Activated CD4-positive, CD25-positive, alpha-beta regulatory T cell treated with anti-CD3 and anti-CD28 coated beads, Interleukin-2, amount 50 U/mL, for 24 hours (primary cell): Measurements from ENCODE around the gene CTNNBL1.

Source experiments
- ATAC-seq, 2 donors: fragments of 150-1000 bp; cut with Tn5 transposase; one replicate each; pipeline ENCODE4 v1.10.0; 2021; ENCODE audit warnings: mild to moderate bottlenecking in 1 of 2, moderate library complexity in 1 of 2

CTNNBL1 gene

DNA sequence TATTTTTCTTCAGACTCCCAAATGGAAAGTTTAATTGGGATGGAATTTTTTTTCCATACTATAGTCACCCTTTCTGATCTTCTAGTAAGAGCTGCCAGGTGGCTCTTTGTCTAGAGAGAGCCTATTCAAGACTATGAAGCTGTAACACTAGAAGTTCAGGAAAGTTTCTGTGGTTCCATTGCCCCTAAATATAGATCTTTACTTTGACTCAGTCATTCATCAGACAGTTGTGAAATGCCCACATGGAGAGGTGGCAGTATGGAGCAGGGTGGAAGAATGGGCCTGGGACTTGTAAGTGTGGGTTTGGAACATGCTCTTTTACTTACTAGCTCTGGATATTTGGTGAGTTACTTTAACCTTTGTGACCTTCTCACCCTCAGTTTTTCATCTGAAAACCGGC, 87.8 kb downstream of the CTNNBL1 start:
- ATAC-seq, result no peak

DNA sequence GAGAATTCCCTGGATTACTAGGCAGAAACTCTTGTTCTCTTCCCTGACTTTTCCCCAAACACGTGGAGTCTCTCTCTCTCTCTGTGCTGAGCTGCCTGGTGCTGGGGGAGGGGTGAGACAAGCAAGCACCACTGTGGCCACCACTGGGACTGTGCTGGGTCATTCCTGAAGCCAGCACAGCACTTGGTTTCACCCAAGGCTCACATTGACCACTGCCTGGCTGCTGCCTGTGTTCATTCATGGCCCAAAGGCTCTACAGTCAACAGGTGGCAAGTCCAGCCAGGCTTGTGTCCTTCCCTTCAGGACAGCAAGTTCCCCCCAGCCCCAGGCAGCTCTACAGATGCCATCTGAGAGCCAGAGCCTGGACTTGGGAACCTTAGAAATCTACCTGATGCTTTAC, 92.2 kb downstream of the CTNNBL1 start:
- ATAC-seq, result no peak

DNA sequence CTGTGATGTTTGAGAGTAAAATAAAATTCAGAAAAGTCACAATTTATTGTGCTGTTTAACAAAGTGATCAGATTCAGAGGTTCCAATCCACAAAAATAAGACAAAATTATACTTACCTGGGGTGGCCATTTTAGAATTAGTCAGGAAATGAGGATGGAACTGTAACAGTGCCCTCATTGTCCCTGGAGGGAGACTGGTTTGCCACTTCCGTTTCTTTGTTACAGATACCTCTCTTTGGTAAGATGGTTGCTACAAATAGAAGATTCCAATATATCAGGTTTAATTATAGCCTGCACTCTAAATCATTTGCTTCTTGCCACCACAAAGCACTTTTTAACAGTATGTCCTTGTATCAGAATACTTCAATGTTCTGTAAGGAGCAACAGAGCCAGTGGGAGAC, 95.6 kb downstream of the CTNNBL1 start:
- ATAC-seq, result no peak

DNA sequence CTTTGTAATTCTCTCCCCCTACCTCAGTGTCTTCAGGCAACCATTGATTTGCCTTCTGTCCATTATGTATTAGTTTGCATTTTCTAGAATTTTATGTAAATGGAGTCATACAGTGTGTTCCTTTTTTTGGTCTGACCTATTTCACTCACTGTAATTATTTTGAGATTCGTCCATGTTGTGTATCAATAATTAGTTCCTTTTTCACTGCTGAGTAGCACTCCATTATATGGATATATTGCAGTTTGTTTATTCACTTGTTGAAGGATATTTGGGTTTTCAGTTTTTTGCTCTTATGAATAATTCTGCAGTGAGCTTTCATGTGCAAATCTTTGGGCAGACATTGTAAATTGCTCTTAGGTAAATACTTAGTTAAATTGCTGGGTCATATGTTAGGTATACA, 97.1 kb downstream of the CTNNBL1 start:
- no peak for ATAC-seq

DNA sequence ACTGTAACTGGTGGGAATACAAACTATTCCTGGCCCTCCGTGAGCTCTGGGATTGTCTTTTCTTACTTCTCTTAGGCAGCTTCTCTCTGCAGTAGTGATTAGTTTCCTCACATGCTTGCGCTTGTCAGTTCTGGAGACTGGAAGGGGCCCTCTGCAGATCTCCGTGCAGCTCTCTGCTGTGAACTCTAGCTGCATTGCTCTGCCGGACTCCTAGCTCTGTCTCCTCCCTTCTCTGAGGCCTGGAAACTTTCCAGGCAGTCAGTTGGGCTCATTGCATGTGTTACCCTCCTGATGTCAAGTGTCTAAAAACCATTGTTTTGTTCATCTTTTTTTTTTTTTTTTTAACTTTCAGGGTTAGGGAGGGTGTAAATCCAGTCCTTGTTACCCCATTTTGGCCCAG, 102.3 kb downstream of the CTNNBL1 start:
- ATAC-seq, result no peak

DNA sequence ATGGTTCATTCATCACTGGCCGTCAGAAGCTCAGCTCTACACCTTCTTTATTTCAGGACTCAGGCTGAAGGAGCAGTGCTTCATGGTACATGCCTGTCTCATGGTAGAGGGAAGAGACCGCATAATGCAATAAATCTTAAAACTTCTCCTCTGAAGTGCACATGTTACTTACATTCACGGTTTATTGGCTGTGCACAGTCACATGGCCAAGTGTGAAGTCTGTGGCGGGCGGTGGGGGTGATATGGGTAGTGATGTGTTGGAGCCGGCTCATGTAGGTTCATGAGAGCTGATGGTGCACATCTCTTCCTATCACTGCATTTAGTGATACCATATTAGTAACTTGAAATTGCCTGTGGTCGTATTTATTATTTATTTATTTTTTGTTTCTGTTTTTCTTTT, 102.9 kb downstream of the CTNNBL1 start:
- ATAC-seq, result no peak

DNA sequence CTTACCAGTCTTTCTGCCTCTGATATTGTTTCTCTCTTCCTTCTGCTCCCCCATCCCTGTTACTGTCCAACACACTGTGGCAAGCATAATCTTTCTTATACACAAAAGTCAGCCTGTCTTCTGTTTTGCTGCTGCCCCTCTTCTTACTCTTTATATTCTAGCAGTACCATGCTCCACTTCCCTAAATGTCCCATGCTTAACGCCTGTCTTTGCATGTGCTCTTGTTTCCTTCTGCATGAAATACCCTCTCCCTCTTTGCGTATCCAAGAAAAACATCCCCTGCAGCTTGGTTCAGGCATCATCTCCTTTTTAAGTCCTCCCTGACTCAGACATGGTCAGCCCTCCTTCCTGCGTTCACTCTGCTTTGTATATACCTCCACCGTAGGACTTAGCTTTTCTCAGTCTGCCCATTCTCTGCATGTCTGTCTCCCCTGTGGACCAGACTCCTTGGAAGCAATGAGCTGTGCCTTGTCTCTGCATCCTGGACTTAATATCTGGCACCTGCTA, 103.9 kb downstream of the CTNNBL1 start:
- ATAC-seq, result no peak

DNA sequence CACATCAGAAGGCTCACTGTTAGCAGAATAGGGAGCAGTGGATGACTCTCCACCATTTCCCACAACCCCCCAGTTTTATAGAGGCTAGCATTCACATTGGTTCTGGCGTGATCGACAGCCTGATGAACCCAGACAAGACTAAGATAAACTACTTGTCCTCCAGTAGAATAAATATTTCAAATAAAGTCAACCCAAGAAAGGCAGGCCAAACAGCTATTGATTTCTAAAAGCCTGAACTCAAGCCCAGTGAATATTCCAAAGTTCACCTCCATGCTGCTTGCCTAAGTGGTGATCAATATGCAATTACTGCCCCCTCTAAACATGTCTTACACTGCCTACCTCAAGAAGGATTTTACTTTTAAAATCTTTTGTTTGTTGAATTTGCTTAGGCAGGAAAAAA, 104.5 kb downstream of the CTNNBL1 start:
- no peak for ATAC-seq

DNA sequence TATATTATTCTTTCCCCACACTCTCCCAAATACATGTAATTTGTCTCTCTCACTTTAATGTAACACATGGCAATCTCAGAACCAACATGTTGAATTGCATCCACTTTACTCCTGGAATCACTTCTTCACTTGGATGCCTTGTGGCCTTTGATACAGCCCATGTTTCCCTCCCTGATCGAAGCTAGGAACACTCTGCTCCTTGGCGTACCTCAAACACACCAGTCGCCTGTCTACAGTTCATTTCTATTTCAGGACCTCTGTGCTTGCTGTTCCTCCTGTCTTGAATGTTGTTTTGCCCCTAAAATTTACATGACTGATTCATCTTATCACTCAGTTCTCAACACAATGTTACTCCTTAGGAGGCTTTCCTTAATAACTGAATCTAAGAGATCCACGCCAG, 106.8 kb downstream of the CTNNBL1 start:
- ATAC-seq, result no peak

DNA sequence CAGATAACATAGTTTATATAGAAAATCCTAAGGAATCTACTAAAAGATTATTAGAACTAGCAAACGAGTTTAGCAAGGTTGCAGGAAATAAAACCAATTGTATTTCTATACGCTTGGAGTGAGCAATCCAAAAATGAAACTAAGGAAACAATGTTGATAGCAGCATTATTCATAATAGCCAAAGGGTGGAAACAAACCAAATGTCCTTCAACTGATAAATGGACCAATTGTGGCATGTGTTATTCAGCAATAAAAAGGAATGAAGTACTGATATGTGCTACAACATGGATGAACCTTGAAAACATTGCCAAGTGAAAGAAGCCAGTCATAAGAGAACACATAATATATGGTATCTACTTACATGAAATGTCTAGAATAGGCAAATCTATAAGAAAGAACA, 108.1 kb downstream of the CTNNBL1 start:
- ATAC-seq, result no peak

DNA sequence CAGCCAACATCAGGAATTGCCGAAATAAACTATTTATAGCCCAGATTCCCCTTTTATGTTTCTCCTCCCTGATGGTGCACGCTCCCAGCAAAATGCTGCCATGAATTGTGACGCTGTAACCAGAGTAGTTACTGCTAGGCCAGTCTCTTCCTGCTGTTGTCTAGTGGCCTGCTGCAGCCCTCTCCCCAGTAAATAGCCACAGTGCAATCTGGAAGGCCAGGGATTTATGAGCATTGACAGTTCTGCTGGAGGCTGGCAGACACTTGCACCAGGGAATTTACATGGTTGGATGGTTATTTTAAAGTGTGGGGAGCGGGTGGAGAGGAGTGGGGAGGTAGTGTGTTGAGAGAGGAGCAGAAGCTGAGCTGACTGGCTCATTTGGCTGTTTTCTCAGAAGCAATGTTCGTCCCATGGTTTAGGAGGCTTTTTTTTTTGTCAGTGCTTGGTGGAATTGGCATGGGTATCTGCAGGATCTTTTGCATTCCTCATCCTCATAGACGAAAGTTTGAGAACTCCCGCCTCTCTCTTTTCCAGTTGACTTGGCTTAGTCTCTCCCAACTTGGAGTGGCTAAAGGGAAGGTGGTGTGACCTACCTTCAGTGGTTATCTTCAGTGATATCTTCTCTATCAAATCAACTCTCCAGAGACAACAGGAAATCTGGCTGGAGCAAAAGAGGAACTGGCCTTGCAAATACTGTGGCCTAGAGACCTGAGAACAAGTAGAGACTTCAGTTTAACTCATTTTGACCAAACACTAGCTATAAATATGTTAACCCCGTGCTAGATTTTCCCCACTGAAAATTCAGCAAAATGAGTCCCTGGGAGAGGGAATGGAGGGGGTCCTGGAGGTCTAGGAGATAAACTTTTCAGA, 109.8 kb downstream of the CTNNBL1 start:
- no peak for ATAC-seq

DNA sequence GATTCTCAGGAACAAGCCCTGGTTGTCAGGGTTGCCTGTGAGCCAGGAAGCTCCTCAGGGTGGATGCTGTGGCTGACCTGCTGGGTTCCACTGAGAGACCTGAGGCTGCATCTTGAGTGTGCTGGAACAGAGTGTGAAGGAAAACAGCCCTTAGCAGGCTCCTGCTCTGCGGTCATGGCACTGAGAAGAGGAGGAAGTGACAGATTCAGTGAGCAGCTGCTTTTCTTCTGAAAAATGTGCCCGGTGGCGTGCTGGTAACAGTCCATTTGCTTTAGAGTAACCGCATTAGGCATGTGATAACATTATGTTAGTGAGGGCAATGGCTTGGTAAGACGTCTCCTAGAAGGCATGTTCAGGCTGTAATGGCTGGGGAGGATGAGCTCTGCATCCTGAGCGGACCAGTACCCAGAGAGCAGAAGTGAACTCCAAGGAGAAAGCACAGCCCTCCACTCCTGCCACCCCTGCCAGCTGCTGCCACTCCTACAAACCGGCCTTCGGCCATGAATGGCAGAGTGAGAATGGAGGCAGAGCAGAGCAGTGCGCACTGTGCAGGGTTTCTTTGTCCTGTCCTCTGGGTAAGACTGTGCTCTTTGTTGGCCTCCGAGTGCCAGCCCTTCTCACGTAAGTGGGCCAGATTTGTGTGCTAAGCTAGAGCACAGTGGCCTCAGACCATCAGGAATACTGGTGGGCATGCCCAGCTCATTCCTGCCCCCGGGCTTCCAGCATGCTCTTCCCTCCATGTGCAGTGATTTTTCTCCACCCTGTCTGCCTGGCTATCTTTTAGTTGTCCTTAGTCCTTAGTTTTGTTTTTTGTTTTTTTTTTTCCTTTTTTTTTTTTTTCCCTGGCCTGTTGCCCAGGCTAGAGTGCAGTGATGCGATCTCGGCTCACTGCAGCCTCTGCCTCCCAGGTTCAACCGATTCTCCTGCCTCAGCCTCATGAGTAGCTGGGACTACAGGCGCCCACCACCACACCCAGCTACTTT, 111.0 kb downstream of the CTNNBL1 start:
- ATAC-seq, result no peak

DNA sequence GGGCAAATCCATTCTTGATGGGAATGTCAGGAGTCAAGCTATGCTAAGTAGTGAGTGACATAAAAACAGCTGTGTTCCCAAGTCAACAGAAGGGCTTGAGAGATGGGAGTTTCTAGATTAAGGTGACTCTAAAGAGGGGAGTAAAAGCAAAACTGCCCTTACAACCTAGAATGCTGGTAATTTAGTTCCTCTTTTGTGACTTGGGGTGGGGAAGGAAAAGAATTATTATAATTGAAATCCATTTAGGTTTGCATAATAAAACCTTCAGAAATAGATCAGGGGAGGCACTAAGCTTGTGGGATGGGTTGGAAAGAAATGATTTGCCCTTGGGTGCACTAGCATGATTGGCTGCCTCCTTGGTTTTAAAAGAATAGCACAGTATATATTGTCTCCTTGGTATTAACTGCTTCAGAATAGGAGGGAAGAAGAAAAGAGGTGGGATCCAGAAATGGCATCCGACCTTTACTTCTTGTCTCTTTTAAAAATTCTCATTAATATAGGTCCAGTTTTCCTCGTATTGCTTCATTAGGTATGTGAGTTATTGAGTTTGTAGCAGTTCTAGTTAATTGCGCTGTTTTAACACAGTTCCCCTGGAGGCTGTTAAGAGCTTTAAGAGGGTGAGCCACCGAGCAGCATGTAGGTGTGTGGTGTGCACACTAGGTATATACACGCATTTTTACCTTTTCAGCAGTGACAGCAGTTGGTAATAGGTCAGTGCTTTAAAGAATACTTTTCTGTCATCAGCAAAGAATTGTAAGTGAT, 113.8 kb downstream of the CTNNBL1 start:
- ATAC-seq, result no peak

DNA sequence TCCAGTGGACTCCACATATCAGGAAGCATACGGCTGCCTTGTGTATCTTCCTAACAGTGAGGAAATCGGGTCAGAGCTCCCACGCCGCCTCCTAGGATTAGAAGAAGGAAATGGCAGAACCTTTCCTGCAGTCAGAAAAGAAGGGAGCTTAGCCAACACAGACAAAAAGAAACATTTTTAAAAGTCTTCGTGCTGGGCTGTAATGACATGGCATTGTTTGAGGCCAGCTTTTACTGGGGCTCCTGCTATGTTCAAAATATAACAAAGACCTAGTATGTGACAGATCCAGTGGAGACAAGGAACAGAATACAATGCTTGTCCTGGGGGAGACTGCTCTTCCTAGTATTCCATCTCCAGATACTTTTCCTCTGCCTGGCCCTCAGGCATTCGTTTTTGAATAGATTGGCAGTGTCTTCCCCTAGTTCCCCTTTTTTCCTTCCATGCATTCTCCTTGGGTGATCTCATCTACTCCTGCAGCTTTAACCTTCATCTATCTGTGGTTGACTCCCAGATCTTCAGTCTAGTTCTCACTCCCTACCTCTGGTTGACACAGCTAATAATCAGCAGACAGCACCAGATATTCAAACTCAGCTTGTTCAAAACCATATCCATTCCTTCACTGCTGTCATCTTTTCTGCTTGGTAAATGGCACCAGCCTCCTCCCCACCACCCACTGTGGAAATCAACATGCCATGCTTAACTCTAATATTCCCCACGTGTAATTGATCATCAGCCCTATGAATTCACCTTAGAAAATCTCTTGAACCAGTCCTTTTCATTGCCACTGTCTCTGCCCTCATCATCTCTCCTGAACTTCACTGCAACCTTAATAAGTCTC, 114.6 kb downstream of the CTNNBL1 start:
- no peak for ATAC-seq

DNA sequence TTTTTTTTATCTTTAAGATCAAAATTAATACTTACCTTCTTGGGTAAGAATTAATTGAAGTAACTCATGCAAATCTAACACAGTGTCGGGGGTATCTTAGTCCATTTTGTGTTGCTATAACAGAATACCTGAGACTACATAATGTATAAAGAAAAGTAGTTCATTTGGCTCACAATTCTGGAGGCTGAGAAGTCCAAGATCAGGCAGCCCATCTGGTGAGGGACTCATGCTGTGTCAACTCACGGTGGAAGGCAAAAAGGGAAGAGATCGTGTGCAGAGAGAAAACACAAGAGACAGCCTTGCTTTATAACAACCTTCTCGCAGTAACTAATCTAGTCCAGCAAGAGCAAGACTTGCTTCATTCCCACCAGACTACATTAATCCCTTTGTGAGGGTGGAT, 116.2 kb downstream of the CTNNBL1 start:
- ATAC-seq, result no peak

DNA sequence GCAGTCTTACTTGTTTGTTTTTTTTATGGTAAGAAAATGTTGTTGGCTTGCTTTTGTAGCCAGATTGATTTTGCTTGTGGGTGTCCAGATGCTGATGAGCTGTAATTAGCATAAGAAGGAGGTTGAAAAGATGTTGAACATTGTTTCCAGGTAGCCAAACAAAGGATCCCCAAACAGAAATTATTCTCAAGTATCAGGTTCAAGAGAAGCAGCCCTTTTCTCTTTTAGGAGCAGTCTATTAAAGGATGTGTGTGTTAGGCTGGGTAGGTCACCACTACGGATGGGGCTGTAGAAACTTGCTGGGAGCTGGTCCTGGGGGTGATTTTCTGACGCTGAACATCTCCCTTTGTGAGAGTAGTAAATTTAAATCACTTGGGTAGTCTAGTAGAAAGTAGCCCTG, 122.2 kb downstream of the CTNNBL1 start:
- ATAC-seq, result no peak

DNA sequence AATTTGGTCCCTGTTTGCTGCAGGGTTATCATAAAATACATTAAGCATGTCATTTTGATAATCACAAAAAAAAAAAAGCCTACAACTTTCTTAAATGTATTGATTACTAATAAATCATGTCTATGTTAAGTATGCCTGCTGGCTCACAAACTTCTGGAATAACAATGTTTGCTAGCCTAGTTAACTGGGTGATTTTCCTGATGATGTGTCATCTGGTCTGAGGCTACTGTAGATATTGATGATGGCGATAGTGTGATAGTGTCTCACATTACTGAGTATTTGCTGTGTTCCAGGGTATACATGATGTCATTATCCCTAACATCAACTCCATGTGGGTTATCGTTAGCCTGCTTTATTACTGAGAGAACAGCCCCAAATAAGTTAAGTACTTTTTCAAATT, 122.9 kb downstream of the CTNNBL1 start:
- no peak for ATAC-seq

DNA sequence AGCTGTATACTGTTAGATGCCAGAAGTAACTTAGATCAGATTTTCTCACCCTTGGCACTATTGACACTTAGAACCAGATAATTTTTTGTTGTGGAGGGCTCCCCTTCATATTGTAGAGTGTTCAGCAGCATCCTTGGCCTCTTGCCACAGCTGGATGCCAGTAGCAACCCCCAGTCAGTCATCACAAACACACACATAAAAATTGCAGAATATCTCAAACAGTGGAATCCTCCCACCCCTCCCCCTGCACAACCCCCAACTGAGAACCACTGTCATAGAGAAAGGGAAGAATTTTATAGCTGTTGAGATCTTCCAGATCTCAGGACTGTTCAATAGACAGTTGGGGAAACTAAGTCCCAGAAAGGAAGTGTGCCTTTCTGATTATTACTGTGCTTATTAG, 127.9 kb downstream of the CTNNBL1 start:
- ATAC-seq, result no peak

DNA sequence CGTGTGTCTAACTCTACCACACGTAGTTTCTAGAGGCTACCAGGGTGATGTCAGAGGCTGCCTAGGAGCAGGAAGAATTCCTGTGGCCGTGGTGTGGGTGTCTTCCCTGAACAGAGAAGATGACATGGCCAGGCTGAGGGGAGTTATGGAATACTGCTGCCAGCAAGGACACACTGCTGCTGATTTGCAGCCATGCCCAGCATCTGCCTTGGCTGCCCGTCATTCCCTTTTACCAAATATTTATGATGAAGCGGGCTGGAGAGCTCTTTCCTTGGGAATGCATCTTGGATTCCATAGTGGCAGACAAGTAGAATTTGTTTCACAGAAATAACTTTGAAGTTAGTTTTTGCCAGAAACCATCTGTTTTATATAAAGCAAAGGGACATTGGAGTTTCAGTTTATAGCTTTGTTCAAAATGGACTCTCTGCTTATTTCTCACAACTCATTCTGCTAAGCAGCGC, 128.3 kb downstream of the CTNNBL1 start:
- ATAC-seq, result no peak

DNA sequence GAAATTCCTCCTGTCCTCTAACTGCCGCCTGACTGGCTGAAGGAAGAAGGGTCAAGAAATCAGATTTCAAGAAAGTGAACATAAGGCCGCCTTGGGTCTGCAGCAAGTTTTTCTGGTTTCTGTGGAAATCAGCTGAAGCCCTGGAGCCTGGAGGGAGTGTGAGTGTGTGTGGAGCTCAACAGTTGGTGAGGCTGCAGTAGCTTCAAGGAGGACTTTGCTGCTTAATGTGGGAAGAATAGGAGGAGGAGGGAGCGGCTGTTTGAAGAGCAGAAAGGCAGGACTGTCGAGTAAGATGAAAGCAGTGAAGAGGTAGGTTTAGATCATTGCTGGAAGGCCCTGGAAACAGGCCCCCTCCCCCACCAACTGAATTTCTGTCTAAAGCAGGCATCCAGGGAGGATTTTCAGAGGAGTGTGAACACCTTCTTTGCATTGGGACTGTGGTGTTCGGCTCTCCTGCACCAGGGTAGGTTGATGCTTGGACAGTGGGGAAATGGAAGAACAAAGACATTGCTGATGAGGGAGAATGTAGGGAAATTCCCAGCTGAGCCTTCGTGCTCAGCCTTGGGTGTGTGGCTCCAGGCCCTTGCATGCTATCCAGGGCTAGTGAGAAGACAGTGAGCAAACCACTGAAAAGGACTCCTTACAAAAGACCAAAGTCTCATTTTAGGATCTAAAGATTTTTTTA, 129.6 kb downstream of the CTNNBL1 start:
- no peak for ATAC-seq

DNA sequence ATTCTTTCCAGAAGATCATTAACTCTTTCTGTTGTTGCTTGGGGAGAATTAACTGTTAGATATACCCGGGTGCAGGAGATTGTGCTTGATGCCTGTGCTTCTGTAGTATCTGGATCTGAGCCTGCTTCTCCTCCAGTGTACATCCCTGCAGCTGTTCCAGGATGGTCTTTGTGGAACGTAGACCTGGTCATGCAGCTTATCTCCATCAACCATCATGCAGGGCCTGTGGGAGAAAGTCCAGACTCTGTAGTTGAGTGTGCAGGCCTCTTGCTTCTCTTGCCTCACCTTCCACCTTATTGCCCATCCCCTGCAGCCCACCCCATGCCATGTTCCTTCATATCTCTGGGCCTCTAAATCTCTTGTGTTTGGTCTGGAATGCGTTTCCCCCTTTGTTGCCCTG, 133.8 kb downstream of the CTNNBL1 start:
- no peak for ATAC-seq
